Loucy (cell line): ENCODE measurements around the gene COL1A1.

Experiments
- CTCF ChIP-seq: fragments of 200-600 bp; sonication (generic); conservative IDR thresholded peaks from 2 replicates; pipeline ENCODE4 v1.5.1; 2014; ENCODE audit warnings: mild to moderate bottlenecking, antibody characterized with exemption, low read length
- EZH2phosphoT487 ChIP-seq: fragments of 200-600 bp; IDR thresholded peaks from 2 replicates; pipeline ENCODE4 v1.6.1; 2018; ENCODE audit warnings: antibody characterized with exemption, mild to moderate bottlenecking, moderate library complexity, borderline replicate concordance

GRCh38 chr17:50190603-50191358 is 10.7 kb downstream of the COL1A1 start:
- TF ChIP-seq CTCF (no peak), EZH2phosphoT487 (no peak)
